Sigmoid colon (tissue), 4 donors: ENCODE measurements around the gene CST6.

ENCODE experiments used
- EP300 ChIP-seq, 4 donors: sonication (generic); formaldehyde crosslinking; IDR thresholded peaks; one replicate each; pipeline ENCODE4 v1.6.1; 2017; ENCODE audit warnings: antibody characterized with exemption in 4 of 4
- POLR2A ChIP-seq, 2 donors: fragments of 450-650 bp; IDR thresholded peaks; one replicate each; pipeline ENCODE4 v1.6.1; 2016; ENCODE audit warnings: antibody characterized with exemption in 2 of 2, mild to moderate bottlenecking in 2 of 2, moderate library complexity in 2 of 2
- POLR2AphosphoS5 ChIP-seq, 4 donors: sonication (generic); formaldehyde crosslinking; IDR thresholded peaks; one replicate each; pipeline ENCODE4 v1.6.1; 2017; ENCODE audit warnings: antibody characterized with exemption in 4 of 4
- TF ChIP-seq, protein P1 (sequence below), 4 experiments: fragments of 450-650 bp in 3 of 4; fragments of 200-600 bp in 1 of 4; IDR thresholded peaks; one replicate each; pipeline ENCODE4 v1.5.1; 2016 to 2019; ENCODE audit warnings: antibody characterized with exemption in 4 of 4, mild to moderate bottlenecking in 3 of 4, moderate library complexity in 2 of 4

GRCh38 chr11:65979261-65979759, 32.5 kb upstream of the CST6 start:
- TF ChIP-seq EP300 (IDR thresholded peaks at IDR 0.05): no peak
- no peak for TF ChIP-seq POLR2A (IDR thresholded peaks at IDR 0.05)
- TF ChIP-seq POLR2AphosphoS5 (IDR thresholded peaks at IDR 0.05): no peak
- TF ChIP-seq, protein P1, sequence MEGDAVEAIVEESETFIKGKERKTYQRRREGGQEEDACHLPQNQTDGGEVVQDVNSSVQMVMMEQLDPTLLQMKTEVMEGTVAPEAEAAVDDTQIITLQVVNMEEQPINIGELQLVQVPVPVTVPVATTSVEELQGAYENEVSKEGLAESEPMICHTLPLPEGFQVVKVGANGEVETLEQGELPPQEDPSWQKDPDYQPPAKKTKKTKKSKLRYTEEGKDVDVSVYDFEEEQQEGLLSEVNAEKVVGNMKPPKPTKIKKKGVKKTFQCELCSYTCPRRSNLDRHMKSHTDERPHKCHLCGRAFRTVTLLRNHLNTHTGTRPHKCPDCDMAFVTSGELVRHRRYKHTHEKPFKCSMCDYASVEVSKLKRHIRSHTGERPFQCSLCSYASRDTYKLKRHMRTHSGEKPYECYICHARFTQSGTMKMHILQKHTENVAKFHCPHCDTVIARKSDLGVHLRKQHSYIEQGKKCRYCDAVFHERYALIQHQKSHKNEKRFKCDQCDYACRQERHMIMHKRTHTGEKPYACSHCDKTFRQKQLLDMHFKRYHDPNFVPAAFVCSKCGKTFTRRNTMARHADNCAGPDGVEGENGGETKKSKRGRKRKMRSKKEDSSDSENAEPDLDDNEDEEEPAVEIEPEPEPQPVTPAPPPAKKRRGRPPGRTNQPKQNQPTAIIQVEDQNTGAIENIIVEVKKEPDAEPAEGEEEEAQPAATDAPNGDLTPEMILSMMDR (IDR thresholded peaks at IDR 0.05): no peak
